ENCODE data around the gene JAKMIP1.

Gene JAKMIP1

GRCh38 chr4:6200922-6201362, 593 bp upstream of the JAKMIP1 start:
- Histone ChIP-seq H3K9me3 (replicated peaks in 1 of 11) (peaks cover 0 to 11% (median 3%) of the 10 kb centered on the region in 11 experiments; a peak in 12 of 22 replicates), H4K20me1 (peaks cover 0 to 34% (median 13%) of the 10 kb centered on the region in 11 experiments; a peak in 13 of 22 replicates), H3K4me2 (peak overlapping the region; percentile 91 to 100 (median 99)), H3K27ac (peak overlapping the region in 9 of 11 experiments; percentile 43 to 71 (median 63); a peak in 15 of 22 replicates), H3K4me3 (peak overlapping the region; percentile 64 to 83 (median 76)), H3K9ac (peak overlapping the region; percentile 61 to 80 (median 72); a peak in 21 of 22 replicates), H3K4me1 (peaks cover 26 to 45% (median 37%) of the 10 kb centered on the region in 10 experiments), H3K27me3 (peaks cover 20 to 32% (median 26%) of the 10 kb centered on the region in 11 experiments), H3K36me3 (no peaks in the 10 kb centered on the region)
- TF ChIP-seq Cebpa-rat (IDR thresholded peaks at IDR 0.05) = no peak

DNA sequence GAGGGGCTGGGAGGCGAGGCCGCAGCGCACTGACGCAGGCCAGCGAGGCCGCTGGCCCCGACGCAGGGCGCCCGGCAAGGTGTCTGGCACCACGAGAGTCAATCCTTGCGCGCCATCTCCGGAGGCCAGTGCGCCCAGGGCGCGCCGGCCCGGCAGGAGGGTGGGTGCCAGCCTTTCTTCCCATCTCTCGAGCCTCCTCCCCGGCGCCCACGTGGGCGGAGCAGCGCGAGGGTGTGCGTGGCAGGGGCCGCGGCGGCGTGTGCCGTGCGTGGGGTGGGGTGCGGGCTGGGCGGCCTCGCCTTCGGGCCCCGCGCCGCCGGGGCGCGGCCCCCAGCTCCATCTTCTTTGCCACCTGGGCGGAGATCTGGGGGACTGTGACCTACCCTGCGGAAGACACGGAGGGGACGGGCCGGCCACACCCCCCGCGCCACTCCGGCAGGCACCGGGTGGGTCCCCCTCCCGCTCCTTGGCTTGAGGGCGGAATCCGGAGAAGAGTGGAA, 877 bp downstream of the JAKMIP1 start:
- H3K36me3 ChIP-seq = no peaks in the 10 kb centered on the region
- H3K9me3 ChIP-seq (replicated peaks in 1 of 11) = peaks cover 0 to 11% (median 3%) of the 10 kb centered on the region in 11 experiments; a peak in 12 of 22 replicates
- H3K4me3 ChIP-seq = peak overlapping the region; percentile 64 to 83 (median 76); a peak in 19 of 20 replicates
- H3K4me2 ChIP-seq = peak overlapping the region; percentile 93 to 100 (median 99)
- peaks cover 0 to 34% (median 13%) of the 10 kb centered on the region in 11 experiments; a peak in 13 of 22 replicates for H4K20me1 ChIP-seq
- H3K27me3 ChIP-seq = peaks cover 20 to 37% (median 26%) of the 10 kb centered on the region in 11 experiments
- H3K9ac ChIP-seq = peak overlapping the region in 6 of 11 experiments; percentile 40 to 79 (median 61); a peak in 9 of 22 replicates
- H3K4me1 ChIP-seq = peaks cover 26 to 45% (median 37%) of the 10 kb centered on the region in 10 experiments
- no peak for TF ChIP-seq Cebpa-rat (IDR thresholded peaks at IDR 0.05)
- H3K27ac ChIP-seq = no peak overlapping the region

DNA sequence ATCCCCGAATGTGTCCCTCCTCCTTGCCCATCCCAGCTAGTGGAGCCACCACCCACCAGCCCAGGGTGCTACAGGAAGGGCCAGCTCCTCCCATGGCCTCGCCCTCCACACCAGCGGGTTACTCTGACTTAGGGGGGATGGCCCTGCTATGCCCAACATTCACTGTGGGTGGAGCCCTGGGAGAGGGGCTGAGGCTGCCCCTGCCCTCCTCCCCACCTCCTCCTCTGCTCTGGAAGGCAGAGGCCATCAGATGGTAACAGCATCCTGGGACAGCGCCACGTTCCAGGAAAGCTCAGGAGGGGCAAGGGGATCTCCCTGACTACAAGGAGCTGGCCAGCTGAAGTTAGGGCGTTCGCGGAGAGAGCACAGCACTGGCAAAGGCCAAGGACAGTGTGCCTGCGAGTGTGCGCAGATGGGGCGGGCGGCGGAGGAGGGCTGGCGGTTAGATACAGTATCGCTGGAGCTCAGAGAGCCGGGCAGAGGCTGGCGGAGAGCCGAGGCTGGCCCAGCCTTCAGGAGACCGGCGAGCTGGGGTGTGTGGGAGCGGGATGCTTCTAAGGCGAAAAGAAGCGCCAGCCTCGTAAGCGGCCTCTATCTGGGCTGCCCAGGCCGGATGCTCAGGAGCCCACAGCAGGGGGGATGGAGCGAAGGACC, 1.5 kb downstream of the JAKMIP1 start:
- Histone ChIP-seq H3K27me3 (peaks cover 20 to 41% (median 26%) of the 10 kb centered on the region in 11 experiments), H4K20me1 (peaks cover 0 to 34% (median 13%) of the 10 kb centered on the region in 11 experiments; a peak in 13 of 22 replicates), H3K4me1 (peaks cover 26 to 45% (median 37%) of the 10 kb centered on the region in 10 experiments), H3K36me3 (no peaks in the 10 kb centered on the region), H3K9me3 (replicated peaks in 1 of 11) (peaks cover 0 to 11% (median 3%) of the 10 kb centered on the region in 11 experiments; a peak in 12 of 22 replicates), H3K4me3 (peak overlapping the region in 9 of 10 experiments; percentile 67 to 83 (median 76); a peak in 14 of 20 replicates), H3K4me2 (peak overlapping the region; percentile 93 to 100 (median 99)), H3K27ac (no peak overlapping the region), H3K9ac (peak overlapping the region in 5 of 11 experiments; percentile 40 to 79 (median 46); a peak in 5 of 22 replicates)
- TF ChIP-seq Cebpa-rat (IDR thresholded peaks at IDR 0.05) = no peak

DNA sequence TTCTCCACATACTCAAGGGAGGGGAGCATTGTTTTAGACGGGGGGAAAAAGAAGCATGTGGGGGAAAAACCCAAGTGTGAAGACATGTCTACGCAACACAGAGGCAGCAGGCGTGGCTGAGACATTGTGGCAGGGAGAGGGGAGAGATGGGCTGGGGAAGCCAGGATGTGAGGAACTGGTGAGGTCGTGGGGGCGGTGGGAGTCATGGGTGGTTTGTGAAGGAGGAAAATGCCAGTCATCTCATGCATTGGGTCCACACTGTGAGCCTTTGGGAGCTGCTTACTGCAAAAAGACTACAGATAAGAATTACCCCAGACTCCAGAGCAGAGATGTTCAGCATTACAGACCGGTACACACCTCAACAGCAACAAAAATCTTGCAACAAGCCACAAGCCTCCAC, 2.1 kb downstream of the JAKMIP1 start:
- no peak for TF ChIP-seq Cebpa-rat (IDR thresholded peaks at IDR 0.05)
- Histone ChIP-seq H3K9me3 (replicated peaks in 1 of 11) (peaks cover 0 to 11% (median 3%) of the 10 kb centered on the region in 11 experiments; a peak in 12 of 22 replicates), H3K9ac (no peak overlapping the region), H3K27me3 (peaks cover 20 to 47% (median 26%) of the 10 kb centered on the region in 11 experiments), H3K27ac (no peak overlapping the region), H4K20me1 (peaks cover 0 to 34% (median 13%) of the 10 kb centered on the region in 11 experiments; a peak in 13 of 22 replicates), H3K4me3 (no peak overlapping the region; a peak in 1 of 20 replicates), H3K36me3 (no peaks in the 10 kb centered on the region), H3K4me2 (peak overlapping the region in 10 of 11 experiments; percentile 93 to 100 (median 99); a peak in 20 of 22 replicates), H3K4me1 (peaks cover 27 to 49% (median 37%) of the 10 kb centered on the region in 10 experiments)

DNA sequence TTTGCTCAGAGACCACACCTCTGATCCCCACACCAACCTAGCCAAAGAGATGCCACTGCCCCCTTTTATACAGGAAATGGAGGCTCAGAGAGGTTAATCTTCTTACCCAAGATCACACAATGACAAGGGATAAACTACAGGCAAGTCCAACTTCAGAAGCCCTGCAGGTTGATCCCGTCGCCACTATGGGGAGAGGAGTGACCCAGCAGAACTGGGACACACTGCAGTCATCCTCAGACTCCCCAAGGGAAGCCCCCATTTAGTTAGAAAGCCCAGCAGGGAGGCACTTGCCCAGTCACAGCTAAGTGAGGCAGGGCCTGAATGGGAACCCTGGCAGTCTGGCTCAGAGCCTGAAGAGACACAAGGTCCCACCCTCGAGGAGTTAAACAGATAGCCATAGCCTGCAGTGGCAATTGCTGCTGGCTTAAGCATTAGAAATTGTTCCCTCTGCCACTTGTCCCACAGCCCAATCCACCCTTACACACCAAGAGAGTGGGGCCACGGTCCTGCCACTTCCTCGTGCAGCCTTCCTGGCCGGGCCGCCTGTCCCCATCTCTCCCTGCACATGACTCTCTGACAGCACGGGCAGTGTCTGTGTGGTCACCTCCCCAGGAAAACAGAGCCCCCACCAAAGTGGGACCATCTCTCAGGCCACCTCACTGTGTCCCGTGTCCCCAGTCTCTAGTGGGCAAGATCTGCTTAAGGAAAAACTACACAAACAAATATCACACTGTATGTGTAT, 2.7 kb downstream of the JAKMIP1 start:
- Histone ChIP-seq H3K4me3 (no peak overlapping the region), H3K36me3 (no peaks in the 10 kb centered on the region), H3K27me3 (peaks cover 20 to 52% (median 26%) of the 10 kb centered on the region in 11 experiments), H3K9me3 (replicated peaks in 1 of 11) (peaks cover 0 to 10% (median 3%) of the 10 kb centered on the region in 11 experiments; a peak in 12 of 22 replicates), H3K4me1 (peaks cover 34 to 53% (median 43%) of the 10 kb centered on the region in 10 experiments), H3K9ac (no peak overlapping the region), H3K27ac (no peak overlapping the region), H4K20me1 (peaks cover 0 to 39% (median 13%) of the 10 kb centered on the region in 11 experiments; a peak in 13 of 22 replicates), H3K4me2 (peak overlapping the region in 6 of 11 experiments; percentile 98 to 100 (median 99); a peak in 10 of 22 replicates)
- TF ChIP-seq Cebpa-rat (IDR thresholded peaks at IDR 0.05) = no peak

- Histone ChIP-seq H3K36me3 (no peaks in the 10 kb centered on the region), H3K9ac (no peak overlapping the region), H3K9me3 (replicated peaks in 1 of 11) (peaks cover 0 to 6% (median 0%) of the 10 kb centered on the region in 11 experiments; a peak in 10 of 22 replicates), H3K27me3 (peaks cover 20 to 52% (median 26%) of the 10 kb centered on the region in 11 experiments), H3K4me3 (no peak overlapping the region), H4K20me1 (peaks cover 0 to 46% (median 13%) of the 10 kb centered on the region in 11 experiments; a peak in 13 of 22 replicates), H3K27ac (no peak overlapping the region), H3K4me2 (no peak overlapping the region), H3K4me1 (peaks cover 42 to 54% (median 46%) of the 10 kb centered on the region in 10 experiments)
- no peak for TF ChIP-seq Cebpa-rat (IDR thresholded peaks at IDR 0.05)
Measured at GRCh38 chr4:6196871-6197270, 3.5 kb downstream of the JAKMIP1 start.

DNA sequence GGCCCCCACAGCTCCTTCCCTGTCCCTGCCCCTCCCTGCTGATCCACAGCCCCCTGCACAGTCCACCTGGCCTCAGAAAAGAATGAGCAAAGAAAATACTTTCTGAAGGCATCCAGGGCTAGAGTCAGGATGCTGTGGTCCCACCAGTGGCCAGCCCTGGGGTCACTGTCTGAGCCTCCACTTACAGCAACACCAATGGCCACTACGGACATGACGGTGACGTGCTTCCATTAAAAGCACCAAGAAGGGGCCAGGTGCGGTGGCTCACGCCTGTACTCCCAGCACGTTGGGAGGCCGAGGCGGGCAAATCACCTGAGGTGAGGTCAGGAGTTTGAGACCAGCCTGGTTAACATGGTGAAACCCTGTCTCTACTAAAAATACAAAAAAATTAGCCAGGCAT, 4.0 kb downstream of the JAKMIP1 start:
- Histone ChIP-seq H4K20me1 (peaks cover 0 to 46% (median 13%) of the 10 kb centered on the region in 11 experiments; a peak in 13 of 22 replicates), H3K27ac (no peak overlapping the region), H3K4me2 (no peak overlapping the region), H3K4me3 (no peak overlapping the region), H3K27me3 (peaks cover 20 to 52% (median 26%) of the 10 kb centered on the region in 11 experiments), H3K36me3 (no peaks in the 10 kb centered on the region), H3K4me1 (peaks cover 38 to 49% (median 41%) of the 10 kb centered on the region in 10 experiments), H3K9me3 (replicated peaks in 1 of 11) (peaks cover 0 to 2% (median 0%) of the 10 kb centered on the region in 11 experiments; a peak in 7 of 22 replicates), H3K9ac (no peak overlapping the region)
- TF ChIP-seq Cebpa-rat (IDR thresholded peaks at IDR 0.05) = no peak

DNA sequence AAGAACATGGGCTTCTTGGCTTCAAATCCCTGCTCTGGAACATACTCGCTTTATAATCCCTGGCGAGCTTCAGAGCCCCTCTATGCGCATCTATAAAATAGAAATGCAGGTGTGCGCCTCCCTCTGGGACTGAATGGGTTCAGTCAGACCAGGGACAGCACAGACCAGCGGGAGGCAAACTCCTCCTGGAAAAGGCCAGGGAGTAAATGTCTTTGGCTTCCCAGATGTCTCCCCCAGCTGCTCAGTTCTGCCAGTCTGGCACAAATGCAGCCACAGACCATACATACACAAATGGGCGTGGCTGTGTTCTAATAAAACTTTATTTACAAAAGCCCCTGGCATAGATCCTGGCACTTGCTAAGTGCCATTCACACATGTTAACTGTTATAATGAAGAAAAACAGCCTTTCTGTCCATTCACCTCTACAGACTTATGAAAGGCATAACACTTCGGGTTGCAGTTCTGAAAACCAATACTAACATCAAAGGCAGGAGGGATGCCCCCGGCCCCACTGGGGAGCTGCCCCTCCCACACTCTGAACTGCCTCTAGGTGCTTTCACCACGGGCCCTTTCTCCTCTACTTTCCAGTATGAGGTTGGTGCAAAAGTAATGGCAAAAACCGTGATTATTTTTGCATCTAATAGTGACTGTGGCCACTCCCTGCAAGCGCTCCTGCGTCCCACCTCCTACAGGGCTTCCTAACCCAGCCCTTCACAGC, 4.6 kb downstream of the JAKMIP1 start:
- Histone ChIP-seq H3K9me3 (replicated peaks in 1 of 11) (no peaks in the 10 kb centered on the region), H4K20me1 (peaks cover 0 to 46% (median 14%) of the 10 kb centered on the region in 11 experiments; a peak in 13 of 22 replicates), H3K9ac (no peak overlapping the region), H3K4me3 (no peak overlapping the region), H3K4me1 (peaks cover 32 to 49% (median 36%) of the 10 kb centered on the region in 10 experiments), H3K27me3 (peaks cover 20 to 52% (median 26%) of the 10 kb centered on the region in 11 experiments), H3K36me3 (no peaks in the 10 kb centered on the region), H3K27ac (no peak overlapping the region), H3K4me2 (no peak overlapping the region)
- TF ChIP-seq Cebpa-rat (IDR thresholded peaks at IDR 0.05) = no peak
